ENCODE data around the gene NKX2-8. TPM values are rescaled to one million over a fixed set of nuclear protein-coding genes. Genes with fewer than 3 reads are reported as not detected.
A peak's percentile ranks its signal among the peaks of the same experiment; 100 is the strongest.

The NKX2-8 gene
- polyA plus RNA-seq, 1 of the 3 experiments (the other 2 are of a cell fraction): not detected

GRCh38 chr14:36580856-36581831 lies 1.3 kb downstream of the NKX2-8 start:
- Histone ChIP-seq H3K4me1 (ENCODE audit: control insufficient read depth in 1 of 2, insufficient read depth in 2 of 2, low read depth in 1 of 2, low read length in 1 of 2) (no peaks in the 10 kb centered on the region), H3K36me3 (replicated peaks in 1 of 2; ENCODE audit: control insufficient read depth in 1 of 2, insufficient read depth in 2 of 2, low read length in 1 of 2) (no peaks in the 10 kb centered on the region), H3K9me2 (no peaks in the 10 kb centered on the region), H3K9me3 (no peaks in the 10 kb centered on the region), H3K27me3 (ENCODE audit: insufficient read depth) (peaks cover 88% of the 10 kb centered on the region), H4K20me1 (ENCODE audit: insufficient read depth) (no peaks in the 10 kb centered on the region), H2AFZ (ENCODE audit: low read depth) (no peak overlapping the region), H3K27ac (ENCODE audit: low read depth in 2 of 2, low read length in 1 of 2) (no peak overlapping the region), H3K9ac (no peak overlapping the region), H3F3A (replicated peaks; ENCODE audit: insufficient read depth) (no peaks in the 10 kb centered on the region), H3K4me2 (peak overlapping the region; percentile 66; the same call in 1 of the 2 replicates), H3K79me2 (ENCODE audit: insufficient read depth) (no peaks in the 10 kb centered on the region), H3K4me3 (ENCODE audit: low read depth in 2 of 2, low read length in 1 of 2) (peak overlapping the region in 1 of 2 experiments; percentile 35; a peak in 2 of 4 replicates)
- TF ChIP-seq SMC3 (IDR thresholded peaks at IDR 0.05; ENCODE audit: low read depth, low read length) (no peak), EP300 (IDR thresholded peaks at IDR 0.05; ENCODE audit: borderline replicate concordance in 1 of 2, low read depth in 1 of 2, low read length in 1 of 2) (no peak), MXI1 (IDR thresholded peaks at IDR 0.05; ENCODE audit: low read depth, low read length) (no peak)
- TF ChIP-seq, protein P1, sequence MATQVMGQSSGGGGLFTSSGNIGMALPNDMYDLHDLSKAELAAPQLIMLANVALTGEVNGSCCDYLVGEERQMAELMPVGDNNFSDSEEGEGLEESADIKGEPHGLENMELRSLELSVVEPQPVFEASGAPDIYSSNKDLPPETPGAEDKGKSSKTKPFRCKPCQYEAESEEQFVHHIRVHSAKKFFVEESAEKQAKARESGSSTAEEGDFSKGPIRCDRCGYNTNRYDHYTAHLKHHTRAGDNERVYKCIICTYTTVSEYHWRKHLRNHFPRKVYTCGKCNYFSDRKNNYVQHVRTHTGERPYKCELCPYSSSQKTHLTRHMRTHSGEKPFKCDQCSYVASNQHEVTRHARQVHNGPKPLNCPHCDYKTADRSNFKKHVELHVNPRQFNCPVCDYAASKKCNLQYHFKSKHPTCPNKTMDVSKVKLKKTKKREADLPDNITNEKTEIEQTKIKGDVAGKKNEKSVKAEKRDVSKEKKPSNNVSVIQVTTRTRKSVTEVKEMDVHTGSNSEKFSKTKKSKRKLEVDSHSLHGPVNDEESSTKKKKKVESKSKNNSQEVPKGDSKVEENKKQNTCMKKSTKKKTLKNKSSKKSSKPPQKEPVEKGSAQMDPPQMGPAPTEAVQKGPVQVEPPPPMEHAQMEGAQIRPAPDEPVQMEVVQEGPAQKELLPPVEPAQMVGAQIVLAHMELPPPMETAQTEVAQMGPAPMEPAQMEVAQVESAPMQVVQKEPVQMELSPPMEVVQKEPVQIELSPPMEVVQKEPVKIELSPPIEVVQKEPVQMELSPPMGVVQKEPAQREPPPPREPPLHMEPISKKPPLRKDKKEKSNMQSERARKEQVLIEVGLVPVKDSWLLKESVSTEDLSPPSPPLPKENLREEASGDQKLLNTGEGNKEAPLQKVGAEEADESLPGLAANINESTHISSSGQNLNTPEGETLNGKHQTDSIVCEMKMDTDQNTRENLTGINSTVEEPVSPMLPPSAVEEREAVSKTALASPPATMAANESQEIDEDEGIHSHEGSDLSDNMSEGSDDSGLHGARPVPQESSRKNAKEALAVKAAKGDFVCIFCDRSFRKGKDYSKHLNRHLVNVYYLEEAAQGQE (IDR thresholded peaks at IDR 0.05; ENCODE audit: low read depth, low read length): no peak
- CTCF ChIA-PET: interaction anchor here (0.6 kb wide), 1 partner anchor 28 kb away, joined by 3 read pairs; no protein-coding TSS in a partner anchor
- DNase-seq: peak; percentile 43
- under 1% methylated on average over 27 of the region's 103 CpGs for WGBS (ENCODE audit: low lambda C conversion rate)
- POLR2A ChIA-PET: no interaction called here

- no peak overlapping the region for H3K4me2 ChIP-seq
- H3K4me3 ChIP-seq (ENCODE audit: low read depth in 2 of 2, low read length in 1 of 2): no peak overlapping the region
- no peaks in the 10 kb centered on the region for H3K9me2 ChIP-seq
- H3K27me3 ChIP-seq (ENCODE audit: insufficient read depth): peaks cover 83% of the 10 kb centered on the region
- no peaks in the 10 kb centered on the region for H3K36me3 ChIP-seq (replicated peaks in 1 of 2; ENCODE audit: control insufficient read depth in 1 of 2, insufficient read depth in 2 of 2, low read length in 1 of 2)
- ChIA-PET POLR2A (no interaction called here), CTCF (interaction anchor here (0.6 kb wide), 1 partner anchor 27 kb away, joined by 3 read pairs; no protein-coding TSS in a partner anchor)
- H4K20me1 ChIP-seq (ENCODE audit: insufficient read depth): no peaks in the 10 kb centered on the region
- DNase-seq: peak; percentile 21
- no peaks in the 10 kb centered on the region for H3K4me1 ChIP-seq (ENCODE audit: control insufficient read depth in 1 of 2, insufficient read depth in 2 of 2, low read depth in 1 of 2, low read length in 1 of 2)
- H3K79me2 ChIP-seq (ENCODE audit: insufficient read depth): no peaks in the 10 kb centered on the region
- no peak overlapping the region for H3K9ac ChIP-seq
- no peaks in the 10 kb centered on the region for H3F3A ChIP-seq (replicated peaks; ENCODE audit: insufficient read depth)
- TF ChIP-seq USF1 (IDR thresholded peaks at IDR 0.05; ENCODE audit: borderline replicate concordance, low read depth): no peak
- no peak for TF ChIP-seq MXI1 (IDR thresholded peaks at IDR 0.05; ENCODE audit: low read depth, low read length)
- TF ChIP-seq FOXJ3 (CRISPR knock-in tag; IDR thresholded peaks at IDR 0.05): no peak
- TF ChIP-seq, protein P2, sequence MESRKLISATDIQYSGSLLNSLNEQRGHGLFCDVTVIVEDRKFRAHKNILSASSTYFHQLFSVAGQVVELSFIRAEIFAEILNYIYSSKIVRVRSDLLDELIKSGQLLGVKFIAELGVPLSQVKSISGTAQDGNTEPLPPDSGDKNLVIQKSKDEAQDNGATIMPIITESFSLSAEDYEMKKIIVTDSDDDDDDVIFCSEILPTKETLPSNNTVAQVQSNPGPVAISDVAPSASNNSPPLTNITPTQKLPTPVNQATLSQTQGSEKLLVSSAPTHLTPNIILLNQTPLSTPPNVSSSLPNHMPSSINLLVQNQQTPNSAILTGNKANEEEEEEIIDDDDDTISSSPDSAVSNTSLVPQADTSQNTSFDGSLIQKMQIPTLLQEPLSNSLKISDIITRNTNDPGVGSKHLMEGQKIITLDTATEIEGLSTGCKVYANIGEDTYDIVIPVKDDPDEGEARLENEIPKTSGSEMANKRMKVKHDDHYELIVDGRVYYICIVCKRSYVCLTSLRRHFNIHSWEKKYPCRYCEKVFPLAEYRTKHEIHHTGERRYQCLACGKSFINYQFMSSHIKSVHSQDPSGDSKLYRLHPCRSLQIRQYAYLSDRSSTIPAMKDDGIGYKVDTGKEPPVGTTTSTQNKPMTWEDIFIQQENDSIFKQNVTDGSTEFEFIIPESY (IDR thresholded peaks at IDR 0.05; ENCODE audit: borderline replicate concordance, low read depth): no peak
- no peak for TF ChIP-seq PBX3 (IDR thresholded peaks at IDR 0.05)
- no peak for TF ChIP-seq NFIC (IDR thresholded peaks at IDR 0.05; ENCODE audit: borderline replicate concordance)
- TF ChIP-seq GATA2 (CRISPR knock-in tag; IDR thresholded peaks at IDR 0.05): no peak
- no peak for TF ChIP-seq TEAD4 (IDR thresholded peaks at IDR 0.05; ENCODE audit: borderline replicate concordance, insufficient read depth)
- no peak for TF ChIP-seq GABPA (IDR thresholded peaks at IDR 0.05; ENCODE audit: low read depth)
- TF ChIP-seq USF2 (IDR thresholded peaks at IDR 0.05; ENCODE audit: borderline replicate concordance, low read depth, low read length): no peak
- H3K9me3 ChIP-seq: no peaks in the 10 kb centered on the region
- WGBS (ENCODE audit: low lambda C conversion rate): 22% methylated on average over 43 of the region's 51 CpGs
- H3K27ac ChIP-seq (ENCODE audit: low read depth in 2 of 2, low read length in 1 of 2): no peak overlapping the region
- no peak overlapping the region for H2AFZ ChIP-seq (ENCODE audit: low read depth)
Observed at GRCh38 chr14:36580141-36580855, 2.1 kb downstream of the NKX2-8 start.
